GM10248 (cell line): ENCODE results near the gene BCL2L11.

Experiments used
- CTCF ChIA-PET: fragments of 300-600 bp; sonication (Branson Sonifier 250); formaldehyde crosslinking; extraction: SDS; loops from one replicate; lab custom pipeline; 2021; ENCODE audit warnings: antibody characterized with exemption; lab: Yijun Ruan, JAX
- POLR2A ChIA-PET: fragments of 350-650 bp; sonication (Branson Sonifier 250); formaldehyde crosslinking; extraction: SDS; loops from one replicate; lab custom pipeline; 2020; ENCODE audit warnings: antibody characterized with exemption; lab: Yijun Ruan, JAX
- DNase-seq: peaks from one replicate; pipeline ENCODE4 v3.0.0; 2012; ENCODE audit errors: extremely low spot score
- CTCF ChIP-seq: IDR thresholded peaks from 2 replicates; pipeline ENCODE4 v1.5.1; 2012; ENCODE audit warnings: mild to moderate bottlenecking, low read depth; ENCODE audit errors: extremely low read depth, missing control alignments, control extremely low read depth

The BCL2L11 gene

DNA sequence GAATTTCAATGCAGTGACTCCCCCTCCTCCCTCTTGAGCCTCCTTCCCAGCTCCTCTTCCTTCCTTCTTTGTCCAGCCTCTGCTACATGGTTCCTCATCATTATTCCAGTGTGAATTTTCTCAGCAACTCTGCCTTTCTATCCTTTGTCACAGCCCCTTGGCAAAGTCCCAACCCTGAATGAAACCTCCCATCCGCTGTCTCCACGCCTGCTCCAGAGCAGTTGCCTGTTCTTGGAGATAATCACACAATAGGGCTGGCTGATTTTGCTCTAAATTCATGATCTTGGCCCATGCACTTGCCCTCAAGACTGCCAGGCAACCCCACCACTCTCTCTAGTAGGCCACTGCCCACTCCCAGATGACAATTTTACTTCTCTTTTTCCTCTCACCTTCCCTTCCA, 61.4 kb downstream of the BCL2L11 start:
- no peak for TF ChIP-seq CTCF
- CTCF ChIA-PET: no interaction called here
- DNase-seq: no peak
- POLR2A ChIA-PET: no interaction called here

DNA sequence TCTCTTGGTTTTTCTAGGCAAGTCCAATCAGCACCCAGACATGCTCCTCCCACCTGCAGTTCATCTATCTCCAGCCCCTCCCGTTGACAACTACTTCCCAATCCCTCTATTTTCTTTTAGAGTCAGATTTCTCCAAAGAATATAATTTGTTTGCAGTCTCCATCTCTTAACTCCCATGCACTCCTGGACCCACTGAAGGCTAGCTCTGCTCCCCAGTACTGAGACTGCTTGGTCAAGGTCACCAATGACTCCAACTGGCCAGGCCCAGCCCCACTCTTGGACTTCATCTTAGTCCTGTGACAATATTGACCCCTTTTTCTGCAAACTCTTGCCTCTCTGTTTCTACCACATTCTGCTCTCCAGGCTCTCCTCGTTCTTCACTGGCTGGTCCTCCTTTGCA, 62.0 kb downstream of the BCL2L11 start:
- ChIA-PET CTCF (no interaction called here), POLR2A (no interaction called here)
- TF ChIP-seq CTCF: no peak
- DNase-seq: no peak

GRCh38 chr2:111184725-111185310, 64.1 kb downstream of the BCL2L11 start:
- ChIA-PET POLR2A (no interaction called here), CTCF (no interaction called here)
- no peak for DNase-seq
- TF ChIP-seq CTCF: no peak

DNA sequence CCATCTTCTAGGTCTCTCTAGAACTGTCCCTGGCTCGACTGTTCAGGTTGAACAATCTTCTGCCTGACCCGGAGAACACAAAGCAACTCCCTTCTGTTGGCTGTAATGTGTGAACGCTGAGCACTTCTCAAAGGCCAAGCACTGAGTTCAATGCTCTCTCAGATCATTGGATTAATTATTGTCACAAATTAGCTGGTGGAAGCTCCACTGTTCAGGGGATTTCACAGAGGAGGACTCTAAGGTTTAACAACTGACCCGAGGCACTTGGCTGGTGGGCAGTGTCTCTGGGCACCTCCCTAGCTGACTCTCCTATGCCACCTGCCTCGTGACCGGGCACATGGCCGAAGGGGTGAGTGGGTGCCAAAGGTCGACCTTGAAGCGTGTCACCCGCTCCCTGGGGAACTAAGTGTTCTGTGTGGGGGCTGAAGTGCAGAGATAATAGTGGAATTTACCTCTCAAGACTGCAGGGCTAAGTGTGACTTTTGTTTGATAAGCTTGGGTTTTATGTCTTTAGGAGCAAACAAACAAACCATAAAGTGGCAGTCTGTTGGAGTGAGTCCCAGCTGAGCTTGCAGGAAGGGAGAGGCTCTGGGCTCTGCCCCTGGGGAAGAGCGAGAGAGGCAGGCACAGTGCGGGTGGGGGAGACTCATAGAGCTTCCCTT, 64.8 kb downstream of the BCL2L11 start:
- POLR2A ChIA-PET: no interaction called here
- TF ChIP-seq CTCF: no peak
- CTCF ChIA-PET: interaction anchor here (1.2 to 1.6 kb wide), 3 partner anchors 10 to 95 kb away, joined by 3 to 5 read pairs (median 3); no protein-coding TSS in a partner anchor
- no peak for DNase-seq

DNA sequence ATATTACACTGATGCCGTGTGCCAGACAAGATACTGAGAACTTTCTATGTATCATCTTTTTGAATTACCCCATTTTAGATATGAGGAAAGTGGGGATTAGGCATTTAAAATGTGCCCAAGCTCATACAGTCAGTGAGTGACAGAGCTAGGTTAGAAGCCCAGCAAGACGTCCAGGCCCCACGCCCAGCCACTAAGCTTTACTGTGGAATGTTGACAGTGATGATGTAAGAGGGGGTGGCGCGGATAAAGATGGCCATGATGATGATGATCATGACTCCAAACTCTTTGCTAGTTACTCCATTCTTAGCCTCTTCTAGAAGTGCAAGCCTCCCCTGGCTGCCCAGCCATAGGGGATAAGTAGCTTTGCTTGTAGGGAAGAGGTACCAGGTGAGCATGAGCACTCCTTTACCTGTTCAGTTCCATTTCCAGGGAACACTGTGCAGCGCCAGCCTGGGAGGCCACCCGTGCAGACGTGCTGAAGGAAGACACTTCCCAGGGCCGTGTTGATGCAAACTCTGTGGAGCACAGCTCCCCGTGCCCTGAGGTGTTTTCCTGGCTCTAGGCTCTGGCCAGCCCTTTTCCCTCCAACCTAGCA, 65.5 kb downstream of the BCL2L11 start:
- TF ChIP-seq CTCF: no peak
- DNase-seq: no peak
- POLR2A ChIA-PET: no interaction called here
- CTCF ChIA-PET: interaction anchor here (0.7 to 1.6 kb wide), 4 partner anchors 9 to 96 kb away, joined by 3 to 5 read pairs (median 3); no protein-coding TSS in a partner anchor

DNA sequence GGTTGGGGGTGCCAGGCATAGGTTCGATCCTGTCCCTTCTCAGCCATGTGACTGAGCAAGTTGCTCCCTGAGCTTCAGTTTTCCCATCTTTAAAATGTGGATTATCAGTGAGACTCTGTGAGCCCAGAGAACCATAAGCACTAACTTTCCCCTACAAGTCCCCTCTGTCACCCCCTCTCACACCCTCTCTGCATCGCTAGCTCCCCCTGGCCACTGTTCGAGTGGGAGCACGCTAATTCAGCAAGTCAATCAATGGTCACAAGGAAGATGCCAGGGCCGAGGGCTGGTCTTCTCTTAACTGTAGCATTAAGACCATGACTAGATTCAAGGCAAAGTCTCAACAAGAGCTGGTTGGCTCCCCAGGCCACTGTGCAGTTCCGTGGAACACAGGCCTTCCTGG, 66.2 kb downstream of the BCL2L11 start:
- ChIA-PET POLR2A (no interaction called here), CTCF (interaction anchor here (1.6 kb wide), 1 partner anchor 8 kb away, joined by 5 read pairs; no protein-coding TSS in a partner anchor)
- DNase-seq: no peak
- TF ChIP-seq CTCF: no peak
